EL (cell line): ENCODE measurements around the gene ST6GALNAC4.

Source experiments
- DNase-seq: peaks from one replicate; pipeline ENCODE4 v3.0.0-alpha.2; 2016

Gene ST6GALNAC4

GRCh38 chr9:127945942-127946341 lies 29.1 kb upstream of the ST6GALNAC4 start:
- DNase-seq = no peak

GRCh38 chr9:127945338-127945737 lies 28.5 kb upstream of the ST6GALNAC4 start:
- no peak for DNase-seq

- DNase-seq = no peak
Observed at GRCh38 chr9:127944586-127945218, 27.9 kb upstream of the ST6GALNAC4 start.

- DNase-seq = peak; percentile 72
Observed at GRCh38 chr9:127943731-127944144, 26.9 kb upstream of the ST6GALNAC4 start.

GRCh38 chr9:127943011-127943662 lies 26.3 kb upstream of the ST6GALNAC4 start:
- DNase-seq = no peak

- DNase-seq = peak; percentile 58
Observed at GRCh38 chr9:127942216-127943010, 25.6 kb upstream of the ST6GALNAC4 start.

GRCh38 chr9:127941961-127942215 lies 25.0 kb upstream of the ST6GALNAC4 start:
- no peak for DNase-seq

GRCh38 chr9:127941062-127941960 lies 24.5 kb upstream of the ST6GALNAC4 start:
- no peak for DNase-seq

- DNase-seq = no peak
Observed at GRCh38 chr9:127940593-127940992, 23.8 kb upstream of the ST6GALNAC4 start.

GRCh38 chr9:127938298-127938690 lies 21.5 kb upstream of the ST6GALNAC4 start:
- no peak for DNase-seq

- peak; percentile 88 for DNase-seq
Observed at GRCh38 chr9:127937388-127938297, 20.8 kb upstream of the ST6GALNAC4 start, which contains the start of gene DPM2. TSS of gene DPM2 (minus strand) at chr9:127937854. CDS start at chr9:127937820, 34 bp downstream.

GRCh38 chr9:127937056-127937387 lies 20.2 kb upstream of the ST6GALNAC4 start:
- DNase-seq = no peak

GRCh38 chr9:127936347-127936852 lies 19.6 kb upstream of the ST6GALNAC4 start:
- no peak for DNase-seq

- peak; percentile 32 for DNase-seq
Observed at GRCh38 chr9:127935765-127936221, 19.0 kb upstream of the ST6GALNAC4 start.

- DNase-seq = no peak
Observed at GRCh38 chr9:127934986-127935385, 18.1 kb upstream of the ST6GALNAC4 start.

GRCh38 chr9:127934248-127934647 lies 17.4 kb upstream of the ST6GALNAC4 start:
- DNase-seq = no peak

GRCh38 chr9:127931092-127931881 lies 14.4 kb upstream of the ST6GALNAC4 start:
- peak; percentile 83 for DNase-seq

- DNase-seq = peak; percentile 90
Observed at GRCh38 chr9:127930231-127931091, 13.6 kb upstream of the ST6GALNAC4 start, which contains the start of gene PIP5KL1. TSS of gene PIP5KL1 (minus strand) at chr9:127930777. CDS start at chr9:127930752, 25 bp downstream.

GRCh38 chr9:127929625-127929979 lies 12.8 kb upstream of the ST6GALNAC4 start:
- no peak for DNase-seq
